SK-N-SH treated with all-trans-retinoic acid at 6 μM for 48 hours (cell line): ENCODE results near the gene RNPEPL1.

Experiments
- ATAC-seq: fragments of 200-7000 bp; cut with Tn5 transposase; 3 replicates; pipeline ENCODE4 v1.9.1; 2020; ENCODE audit warnings: mild to moderate bottlenecking, moderate library complexity
- ARNTL ChIP-seq: fragments of 450-650 bp; formaldehyde crosslinking; IDR thresholded peaks from 2 replicates; pipeline ENCODE4 v1.5.0; 2020; ENCODE audit warnings: low read depth, mild to moderate bottlenecking, moderate library complexity, borderline replicate concordance
- BACH2 ChIP-seq: fragments of 250-450 bp; sonication (Bioruptor Pico); IDR thresholded peaks from 2 replicates; pipeline ENCODE4 v1.9.0; 2021; ENCODE audit warnings: mild to moderate bottlenecking, borderline replicate concordance
- CSDC2 ChIP-seq: fragments of 250-450 bp; sonication (Bioruptor Pico); IDR thresholded peaks from 2 replicates; pipeline ENCODE4 v1.5.0; 2020; ENCODE audit warnings: mild to moderate bottlenecking, moderate library complexity
- ESRRG ChIP-seq: fragments of 250-450 bp; sonication (Bioruptor Pico); IDR thresholded peaks from 2 replicates; pipeline ENCODE4 v1.6.1; 2021; ENCODE audit warnings: mild to moderate bottlenecking
- GLIS3 ChIP-seq: fragments of 250-450 bp; sonication (Bioruptor Pico); IDR thresholded peaks from 2 replicates; pipeline ENCODE4 v1.5.0; 2020; ENCODE audit warnings: mild to moderate bottlenecking, moderate library complexity
- ISL1 ChIP-seq: fragments of 250-450 bp; sonication (Bioruptor Pico); IDR thresholded peaks from 2 replicates; pipeline ENCODE4 v2.1.2; 2022; ENCODE audit warnings: mild to moderate bottlenecking, moderate library complexity
- OSR1 ChIP-seq: fragments of 250-450 bp; sonication (Bioruptor Pico); IDR thresholded peaks from 2 replicates; pipeline ENCODE4 v1.8.0; 2022; ENCODE audit warnings: moderate library complexity, mild to moderate bottlenecking, inconsistent platforms
- PPARA ChIP-seq: fragments of 250-450 bp; sonication (Bioruptor Pico); IDR thresholded peaks from 2 replicates; pipeline ENCODE4 v1.5.0; 2020; ENCODE audit warnings: mild to moderate bottlenecking, borderline replicate concordance
- RARB ChIP-seq: fragments of 250-450 bp; sonication (Bioruptor Pico); IDR thresholded peaks from 2 replicates; pipeline ENCODE4 v1.8.0; 2021; ENCODE audit warnings: mild to moderate bottlenecking, moderate library complexity
- SNAI2 ChIP-seq: fragments of 250-450 bp; sonication (Bioruptor Pico); IDR thresholded peaks from 2 replicates; pipeline ENCODE4 v1.5.0; 2020; ENCODE audit warnings: mild to moderate bottlenecking, moderate library complexity
- TCF4 ChIP-seq: fragments of 250-450 bp; sonication (Bioruptor Pico); IDR thresholded peaks from 2 replicates; pipeline ENCODE4 v1.8.0; 2021; ENCODE audit warnings: mild to moderate bottlenecking, moderate library complexity, borderline replicate concordance
- TOX ChIP-seq: fragments of 250-450 bp; sonication (Bioruptor Pico); IDR thresholded peaks from 2 replicates; pipeline ENCODE4 v1.8.0; 2021; ENCODE audit warnings: mild to moderate bottlenecking, moderate library complexity, borderline replicate concordance
- ZC3H10 ChIP-seq: fragments of 250-450 bp; sonication (Bioruptor Pico); IDR thresholded peaks from 2 replicates; pipeline ENCODE4 v1.5.1; 2021; ENCODE audit warnings: mild to moderate bottlenecking, moderate library complexity
- ZFP3 ChIP-seq: fragments of 250-450 bp; sonication (Bioruptor Pico); IDR thresholded peaks from 2 replicates; pipeline ENCODE4 v1.5.0; 2020; ENCODE audit warnings: mild to moderate bottlenecking, moderate library complexity
- ZNF565 ChIP-seq: fragments of 450-650 bp; formaldehyde crosslinking; conservative IDR thresholded peaks from 2 replicates; pipeline ENCODE4 v1.5.0; 2020; ENCODE audit warnings: low read depth, mild to moderate bottlenecking, moderate library complexity
- ZNF70 ChIP-seq: fragments of 450-650 bp; formaldehyde crosslinking; IDR thresholded peaks from 2 replicates; pipeline ENCODE4 v1.5.0; 2020; ENCODE audit warnings: mild to moderate bottlenecking, moderate library complexity
- ZNF8 ChIP-seq: fragments of 450-650 bp; formaldehyde crosslinking; IDR thresholded peaks from 2 replicates; pipeline ENCODE4 v1.5.0; 2020; ENCODE audit warnings: mild to moderate bottlenecking, moderate library complexity
- TF ChIP-seq, protein P1 (sequence below): fragments of 250-450 bp; sonication (Bioruptor Pico); IDR thresholded peaks from 2 replicates; pipeline ENCODE4 v1.5.0; 2020; ENCODE audit warnings: mild to moderate bottlenecking, moderate library complexity
- TF ChIP-seq, protein P2 (sequence below): fragments of 250-450 bp; sonication (Bioruptor Pico); IDR thresholded peaks from 2 replicates; pipeline ENCODE4 v1.8.0; 2021; ENCODE audit warnings: low read depth, mild to moderate bottlenecking, moderate library complexity, borderline replicate concordance
- TF ChIP-seq, protein P3 (sequence below): fragments of 250-450 bp; sonication (Bioruptor Pico); IDR thresholded peaks from 2 replicates; pipeline ENCODE4 v1.8.0; 2020; ENCODE audit warnings: mild to moderate bottlenecking, moderate library complexity, borderline replicate concordance
- TF ChIP-seq, protein P4 (sequence below): fragments of 250-450 bp; sonication (Bioruptor Pico); IDR thresholded peaks from 2 replicates; pipeline ENCODE4 v1.5.1; 2020; ENCODE audit warnings: low read depth, mild to moderate bottlenecking, moderate library complexity
- TF ChIP-seq, protein P5 (sequence below): fragments of 250-450 bp; sonication (Bioruptor Pico); IDR thresholded peaks from 2 replicates; pipeline ENCODE4 v1.5.1; 2021; ENCODE audit warnings: mild to moderate bottlenecking, moderate library complexity

RNPEPL1 gene

DNA sequence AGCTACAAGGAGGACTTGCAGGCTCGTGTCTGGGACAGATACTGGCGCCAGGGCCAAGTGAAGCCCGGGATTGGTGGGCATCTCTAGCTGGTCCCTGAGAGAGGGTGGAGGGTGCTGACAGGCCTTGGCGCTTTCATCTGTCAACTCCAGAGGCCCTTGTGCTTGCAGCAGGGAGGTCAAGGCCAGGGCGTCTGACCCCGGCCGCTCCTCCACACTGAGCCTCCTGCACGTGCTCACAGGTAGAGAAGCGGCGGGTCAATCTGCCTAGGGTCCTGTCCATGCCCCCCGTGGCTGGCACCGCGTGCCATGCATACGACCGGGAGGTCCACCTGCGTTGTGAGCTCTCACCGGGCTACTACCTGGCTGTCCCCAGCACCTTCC is 27.8 kb downstream of the RNPEPL1 start (continued):
- TF ChIP-seq, protein P1, sequence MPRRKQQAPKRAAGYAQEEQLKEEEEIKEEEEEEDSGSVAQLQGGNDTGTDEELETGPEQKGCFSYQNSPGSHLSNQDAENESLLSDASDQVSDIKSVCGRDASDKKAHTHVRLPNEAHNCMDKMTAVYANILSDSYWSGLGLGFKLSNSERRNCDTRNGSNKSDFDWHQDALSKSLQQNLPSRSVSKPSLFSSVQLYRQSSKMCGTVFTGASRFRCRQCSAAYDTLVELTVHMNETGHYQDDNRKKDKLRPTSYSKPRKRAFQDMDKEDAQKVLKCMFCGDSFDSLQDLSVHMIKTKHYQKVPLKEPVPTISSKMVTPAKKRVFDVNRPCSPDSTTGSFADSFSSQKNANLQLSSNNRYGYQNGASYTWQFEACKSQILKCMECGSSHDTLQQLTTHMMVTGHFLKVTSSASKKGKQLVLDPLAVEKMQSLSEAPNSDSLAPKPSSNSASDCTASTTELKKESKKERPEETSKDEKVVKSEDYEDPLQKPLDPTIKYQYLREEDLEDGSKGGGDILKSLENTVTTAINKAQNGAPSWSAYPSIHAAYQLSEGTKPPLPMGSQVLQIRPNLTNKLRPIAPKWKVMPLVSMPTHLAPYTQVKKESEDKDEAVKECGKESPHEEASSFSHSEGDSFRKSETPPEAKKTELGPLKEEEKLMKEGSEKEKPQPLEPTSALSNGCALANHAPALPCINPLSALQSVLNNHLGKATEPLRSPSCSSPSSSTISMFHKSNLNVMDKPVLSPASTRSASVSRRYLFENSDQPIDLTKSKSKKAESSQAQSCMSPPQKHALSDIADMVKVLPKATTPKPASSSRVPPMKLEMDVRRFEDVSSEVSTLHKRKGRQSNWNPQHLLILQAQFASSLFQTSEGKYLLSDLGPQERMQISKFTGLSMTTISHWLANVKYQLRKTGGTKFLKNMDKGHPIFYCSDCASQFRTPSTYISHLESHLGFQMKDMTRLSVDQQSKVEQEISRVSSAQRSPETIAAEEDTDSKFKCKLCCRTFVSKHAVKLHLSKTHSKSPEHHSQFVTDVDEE (CRISPR knock-in tag), result no peak
- TF ChIP-seq, protein P2, sequence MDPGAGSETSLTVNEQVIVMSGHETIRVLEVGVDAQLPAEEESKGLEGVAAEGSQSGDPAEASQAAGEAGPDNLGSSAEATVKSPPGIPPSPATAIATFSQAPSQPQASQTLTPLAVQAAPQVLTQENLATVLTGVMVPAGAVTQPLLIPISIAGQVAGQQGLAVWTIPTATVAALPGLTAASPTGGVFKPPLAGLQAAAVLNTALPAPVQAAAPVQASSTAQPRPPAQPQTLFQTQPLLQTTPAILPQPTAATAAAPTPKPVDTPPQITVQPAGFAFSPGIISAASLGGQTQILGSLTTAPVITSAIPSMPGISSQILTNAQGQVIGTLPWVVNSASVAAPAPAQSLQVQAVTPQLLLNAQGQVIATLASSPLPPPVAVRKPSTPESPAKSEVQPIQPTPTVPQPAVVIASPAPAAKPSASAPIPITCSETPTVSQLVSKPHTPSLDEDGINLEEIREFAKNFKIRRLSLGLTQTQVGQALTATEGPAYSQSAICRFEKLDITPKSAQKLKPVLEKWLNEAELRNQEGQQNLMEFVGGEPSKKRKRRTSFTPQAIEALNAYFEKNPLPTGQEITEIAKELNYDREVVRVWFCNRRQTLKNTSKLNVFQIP (CRISPR knock-in tag), result no peak
- TF ChIP-seq CSDC2 (no peak), ZNF565 (CRISPR knock-in tag) (no peak), ARNTL (CRISPR knock-in tag) (no peak), TOX (CRISPR knock-in tag) (no peak), PPARA (CRISPR knock-in tag) (no peak), ZNF8 (no peak), ZNF70 (no peak), BACH2 (CRISPR knock-in tag) (no peak)
- TF ChIP-seq, all 23 proteins: peak for 0

DNA sequence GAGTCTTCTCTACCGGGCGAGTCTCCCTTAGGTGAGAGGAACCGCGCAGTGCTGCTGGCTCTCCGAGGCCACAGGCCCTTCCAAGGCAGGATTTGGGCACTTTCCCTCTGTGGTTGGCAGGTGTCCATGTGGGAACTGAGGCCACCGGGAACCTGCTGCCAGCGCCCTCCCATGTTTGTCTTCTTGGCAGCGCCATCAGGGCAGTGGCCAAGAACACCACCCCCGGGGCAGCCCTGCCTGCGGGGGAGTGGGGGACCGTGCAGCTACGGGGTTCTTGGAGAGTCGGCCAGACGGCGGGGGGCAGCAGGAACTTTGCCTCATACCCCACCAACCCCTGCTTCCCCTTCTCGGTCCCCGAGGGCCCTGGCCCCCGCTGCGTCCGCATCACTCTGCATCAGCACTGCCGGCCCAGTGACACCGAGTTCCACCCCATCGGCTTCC is 28.2 kb downstream of the RNPEPL1 start:
- no peak for TF ChIP-seq RARB
- TF ChIP-seq, protein P3, sequence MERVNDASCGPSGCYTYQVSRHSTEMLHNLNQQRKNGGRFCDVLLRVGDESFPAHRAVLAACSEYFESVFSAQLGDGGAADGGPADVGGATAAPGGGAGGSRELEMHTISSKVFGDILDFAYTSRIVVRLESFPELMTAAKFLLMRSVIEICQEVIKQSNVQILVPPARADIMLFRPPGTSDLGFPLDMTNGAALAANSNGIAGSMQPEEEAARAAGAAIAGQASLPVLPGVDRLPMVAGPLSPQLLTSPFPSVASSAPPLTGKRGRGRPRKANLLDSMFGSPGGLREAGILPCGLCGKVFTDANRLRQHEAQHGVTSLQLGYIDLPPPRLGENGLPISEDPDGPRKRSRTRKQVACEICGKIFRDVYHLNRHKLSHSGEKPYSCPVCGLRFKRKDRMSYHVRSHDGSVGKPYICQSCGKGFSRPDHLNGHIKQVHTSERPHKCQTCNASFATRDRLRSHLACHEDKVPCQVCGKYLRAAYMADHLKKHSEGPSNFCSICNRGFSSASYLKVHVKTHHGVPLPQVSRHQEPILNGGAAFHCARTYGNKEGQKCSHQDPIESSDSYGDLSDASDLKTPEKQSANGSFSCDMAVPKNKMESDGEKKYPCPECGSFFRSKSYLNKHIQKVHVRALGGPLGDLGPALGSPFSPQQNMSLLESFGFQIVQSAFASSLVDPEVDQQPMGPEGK (CRISPR knock-in tag), result no peak
- TF ChIP-seq, all 23 proteins: peak for 0
- no peak for ATAC-seq

DNA sequence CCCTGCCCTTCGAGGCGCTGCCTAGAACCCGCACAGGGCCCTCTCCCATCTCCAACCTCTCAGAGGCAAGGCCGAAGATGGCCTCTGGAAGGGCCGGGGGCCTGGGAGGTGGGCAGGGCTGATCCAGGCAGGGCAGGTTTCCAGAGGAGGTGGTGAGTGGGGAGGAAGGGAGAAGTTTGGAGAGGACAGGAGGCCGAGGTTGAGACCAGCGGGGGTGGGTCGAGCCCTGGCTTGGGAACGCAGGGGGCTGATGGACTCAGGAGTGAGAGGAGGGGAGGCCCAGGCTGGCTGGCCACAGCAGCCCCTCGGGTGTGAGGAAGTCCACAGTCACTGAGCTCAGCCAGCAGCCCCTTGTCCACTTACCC is 28.8 kb downstream of the RNPEPL1 start:
- ATAC-seq, result no peak

More for the DNA sequence above, 28.8 kb downstream of the RNPEPL1 start:
- TF ChIP-seq SNAI2 (CRISPR knock-in tag) (no peak), GLIS3 (no peak), TOX (CRISPR knock-in tag) (no peak), ZNF8 (no peak), PPARA (CRISPR knock-in tag) (no peak), ZC3H10 (CRISPR knock-in tag) (no peak), ESRRG (CRISPR knock-in tag) (no peak), ZNF70 (no peak), TCF4 (CRISPR knock-in tag) (no peak), ISL1 (CRISPR knock-in tag) (no peak), ZFP3 (CRISPR knock-in tag) (no peak), OSR1 (CRISPR knock-in tag) (no peak), ZNF565 (CRISPR knock-in tag) (no peak), CSDC2 (no peak)
- TF ChIP-seq, protein P1 (CRISPR knock-in tag), result no peak
- TF ChIP-seq, protein P3 (CRISPR knock-in tag), result no peak
- TF ChIP-seq, protein P4, sequence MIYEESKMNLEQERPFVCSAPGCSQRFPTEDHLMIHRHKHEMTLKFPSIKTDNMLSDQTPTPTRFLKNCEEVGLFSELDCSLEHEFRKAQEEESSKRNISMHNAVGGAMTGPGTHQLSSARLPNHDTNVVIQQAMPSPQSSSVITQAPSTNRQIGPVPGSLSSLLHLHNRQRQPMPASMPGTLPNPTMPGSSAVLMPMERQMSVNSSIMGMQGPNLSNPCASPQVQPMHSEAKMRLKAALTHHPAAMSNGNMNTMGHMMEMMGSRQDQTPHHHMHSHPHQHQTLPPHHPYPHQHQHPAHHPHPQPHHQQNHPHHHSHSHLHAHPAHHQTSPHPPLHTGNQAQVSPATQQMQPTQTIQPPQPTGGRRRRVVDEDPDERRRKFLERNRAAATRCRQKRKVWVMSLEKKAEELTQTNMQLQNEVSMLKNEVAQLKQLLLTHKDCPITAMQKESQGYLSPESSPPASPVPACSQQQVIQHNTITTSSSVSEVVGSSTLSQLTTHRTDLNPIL (CRISPR knock-in tag), result no peak
- TF ChIP-seq, protein P5, sequence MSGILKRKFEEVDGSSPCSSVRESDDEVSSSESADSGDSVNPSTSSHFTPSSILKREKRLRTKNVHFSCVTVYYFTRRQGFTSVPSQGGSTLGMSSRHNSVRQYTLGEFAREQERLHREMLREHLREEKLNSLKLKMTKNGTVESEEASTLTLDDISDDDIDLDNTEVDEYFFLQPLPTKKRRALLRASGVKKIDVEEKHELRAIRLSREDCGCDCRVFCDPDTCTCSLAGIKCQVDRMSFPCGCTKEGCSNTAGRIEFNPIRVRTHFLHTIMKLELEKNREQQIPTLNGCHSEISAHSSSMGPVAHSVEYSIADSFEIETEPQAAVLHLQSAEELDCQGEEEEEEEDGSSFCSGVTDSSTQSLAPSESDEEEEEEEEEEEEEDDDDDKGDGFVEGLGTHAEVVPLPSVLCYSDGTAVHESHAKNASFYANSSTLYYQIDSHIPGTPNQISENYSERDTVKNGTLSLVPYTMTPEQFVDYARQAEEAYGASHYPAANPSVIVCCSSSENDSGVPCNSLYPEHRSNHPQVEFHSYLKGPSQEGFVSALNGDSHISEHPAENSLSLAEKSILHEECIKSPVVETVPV (CRISPR knock-in tag), result no peak
- TF ChIP-seq, protein P2 (CRISPR knock-in tag), result no peak
